Measurements from ENCODE around the gene KIF26B. TPM values are rescaled to one million over a fixed set of nuclear protein-coding genes. Genes with fewer than 3 reads are reported as not detected.

Gene KIF26B
- total RNA-seq, 2 experiments from 2014 or later, result 0.60 to 0.84 TPM

GRCh38 chr1:245583575-245584330 is 429.0 kb downstream of the KIF26B start:
- H3K27me3 Mint-ChIP-seq, result no peaks in the 10 kb centered on the region
- H3K36me3 Mint-ChIP-seq, result no peaks in the 10 kb centered on the region
- H3K9me3 Mint-ChIP-seq, result no peaks in the 10 kb centered on the region
- no peak for DNase-seq
- no peak overlapping the region for H3K27ac Mint-ChIP-seq
- H3K4me1 Mint-ChIP-seq, result no peaks in the 10 kb centered on the region
- no peak overlapping the region for H3K4me3 Mint-ChIP-seq

- Mint-ChIP-seq H3K27ac (no peak overlapping the region), H3K4me1 (no peaks in the 10 kb centered on the region), H3K4me3 (no peak overlapping the region), H3K9me3 (no peaks in the 10 kb centered on the region), H3K27me3 (no peaks in the 10 kb centered on the region), H3K36me3 (no peaks in the 10 kb centered on the region)
- DNase-seq, result no peak
These were observed 430.6 kb downstream of the KIF26B start for GRCh38 chr1:245585252-245585959.

- Mint-ChIP-seq H3K27me3 (no peaks in the 10 kb centered on the region), H3K4me1 (no peaks in the 10 kb centered on the region), H3K36me3 (no peaks in the 10 kb centered on the region), H3K27ac (no peak overlapping the region), H3K9me3 (no peaks in the 10 kb centered on the region), H3K4me3 (no peak overlapping the region)
- DNase-seq, result no peak
These were observed 432.8 kb downstream of the KIF26B start for GRCh38 chr1:245587435-245588115.

GRCh38 chr1:245588116-245588639 is 433.4 kb downstream of the KIF26B start:
- Mint-ChIP-seq H3K27ac (no peak overlapping the region), H3K36me3 (no peaks in the 10 kb centered on the region)

GRCh38 chr1:245589316-245589715 is 434.5 kb downstream of the KIF26B start:
- Mint-ChIP-seq H3K27me3 (no peaks in the 10 kb centered on the region), H3K4me1 (no peaks in the 10 kb centered on the region), H3K27ac (no peak overlapping the region), H3K36me3 (no peaks in the 10 kb centered on the region), H3K4me3 (no peak overlapping the region), H3K9me3 (peaks cover 5% of the 10 kb centered on the region)
- DNase-seq, result no peak

More at GRCh38 chr1:245588116-245588639, 433.4 kb downstream of the KIF26B start:
- no peaks in the 10 kb centered on the region for H3K9me3 Mint-ChIP-seq
- H3K4me1 Mint-ChIP-seq, result no peaks in the 10 kb centered on the region
- DNase-seq, result no peak
- H3K27me3 Mint-ChIP-seq, result no peaks in the 10 kb centered on the region
- H3K4me3 Mint-ChIP-seq, result no peak overlapping the region

- no peak for DNase-seq
- H3K36me3 Mint-ChIP-seq, result no peaks in the 10 kb centered on the region
- no peaks in the 10 kb centered on the region for H3K27me3 Mint-ChIP-seq
- H3K9me3 Mint-ChIP-seq, result peaks cover 5% of the 10 kb centered on the region
- no peak overlapping the region for H3K27ac Mint-ChIP-seq
- no peaks in the 10 kb centered on the region for H3K4me1 Mint-ChIP-seq
- H3K4me3 Mint-ChIP-seq, result no peak overlapping the region
These were observed 435.1 kb downstream of the KIF26B start for GRCh38 chr1:245589906-245590305.

GRCh38 chr1:245590726-245591125 is 435.9 kb downstream of the KIF26B start:
- Mint-ChIP-seq H3K4me1 (no peaks in the 10 kb centered on the region), H3K27ac (no peak overlapping the region), H3K4me3 (no peak overlapping the region), H3K36me3 (no peaks in the 10 kb centered on the region), H3K27me3 (no peaks in the 10 kb centered on the region), H3K9me3 (peaks cover 5% of the 10 kb centered on the region)
- DNase-seq, result no peak

GRCh38 chr1:245591346-245592188 is 436.8 kb downstream of the KIF26B start:
- Mint-ChIP-seq H3K27ac (no peak overlapping the region), H3K9me3 (peaks cover 5% of the 10 kb centered on the region), H3K4me3 (no peak overlapping the region), H3K27me3 (no peaks in the 10 kb centered on the region), H3K36me3 (no peaks in the 10 kb centered on the region), H3K4me1 (no peaks in the 10 kb centered on the region)
- DNase-seq, result no peak

- peaks cover 5% of the 10 kb centered on the region for H3K9me3 Mint-ChIP-seq
- no peak overlapping the region for H3K4me3 Mint-ChIP-seq
- no peak overlapping the region for H3K27ac Mint-ChIP-seq
- DNase-seq, result no peak
- no peaks in the 10 kb centered on the region for H3K36me3 Mint-ChIP-seq
- no peaks in the 10 kb centered on the region for H3K4me1 Mint-ChIP-seq
- peaks cover 4% of the 10 kb centered on the region for H3K27me3 Mint-ChIP-seq
These were observed 437.3 kb downstream of the KIF26B start for GRCh38 chr1:245592189-245592460.

GRCh38 chr1:245598524-245599305 is 443.9 kb downstream of the KIF26B start:
- Mint-ChIP-seq H3K4me3 (no peak overlapping the region), H3K4me1 (no peaks in the 10 kb centered on the region), H3K27me3 (peaks cover 4% of the 10 kb centered on the region), H3K27ac (no peak overlapping the region), H3K36me3 (no peaks in the 10 kb centered on the region), H3K9me3 (peaks cover 4% of the 10 kb centered on the region)
- DNase-seq, result no peak

GRCh38 chr1:245599371-245600174 is 444.8 kb downstream of the KIF26B start:
- Mint-ChIP-seq H3K27me3 (peaks cover 4% of the 10 kb centered on the region), H3K9me3 (no peaks in the 10 kb centered on the region), H3K4me3 (no peak overlapping the region), H3K27ac (no peak overlapping the region), H3K36me3 (no peaks in the 10 kb centered on the region), H3K4me1 (no peaks in the 10 kb centered on the region)
- no peak for DNase-seq

- no peaks in the 10 kb centered on the region for H3K36me3 Mint-ChIP-seq
- no peaks in the 10 kb centered on the region for H3K9me3 Mint-ChIP-seq
- DNase-seq, result no peak
- no peak overlapping the region for H3K4me3 Mint-ChIP-seq
- H3K27ac Mint-ChIP-seq, result no peak overlapping the region
- no peaks in the 10 kb centered on the region for H3K4me1 Mint-ChIP-seq
- H3K27me3 Mint-ChIP-seq, result peaks cover 4% of the 10 kb centered on the region
These were observed 445.9 kb downstream of the KIF26B start for GRCh38 chr1:245600658-245601057.

- Mint-ChIP-seq H3K27me3 (peaks cover 3% of the 10 kb centered on the region), H3K36me3 (no peaks in the 10 kb centered on the region), H3K27ac (no peak overlapping the region), H3K4me3 (no peak overlapping the region), H3K4me1 (peaks cover 5% of the 10 kb centered on the region), H3K9me3 (no peaks in the 10 kb centered on the region)
- DNase-seq, result no peak
These were observed 448.6 kb downstream of the KIF26B start for GRCh38 chr1:245603311-245603865.
